HepG2 (cell line): ENCODE data around the gene DENND5B. TPM values are rescaled to one million over a fixed set of nuclear protein-coding genes. Genes with fewer than 3 reads are reported as not detected.

ENCODE experiments used
- CAMTA2 ChIP-seq: sonication (generic); formaldehyde crosslinking; IDR thresholded peaks from 2 replicates; pipeline ENCODE4 v1.4.0; 2020; ENCODE audit warnings: mild to moderate bottlenecking, missing genetic modification reagents, borderline replicate concordance
- CHCHD3 ChIP-seq: sonication (generic); formaldehyde crosslinking; IDR thresholded peaks from 2 replicates; pipeline ENCODE4 v1.8.0; 2022; ENCODE audit warnings: mild to moderate bottlenecking, missing genetic modification reagents, moderate library complexity
- DZIP1 ChIP-seq: sonication (generic); formaldehyde crosslinking; IDR thresholded peaks from 2 replicates; pipeline ENCODE4 v1.5.0; 2020; ENCODE audit warnings: mild to moderate bottlenecking, missing genetic modification reagents
- E2F1 ChIP-seq: sonication (generic); formaldehyde crosslinking; IDR thresholded peaks from 2 replicates; pipeline ENCODE4 v1.5.0; 2020; ENCODE audit warnings: missing genetic modification reagents
- HBP1 ChIP-seq: IDR thresholded peaks from 2 replicates; pipeline ENCODE4 v1.6.1; 2016; ENCODE audit warnings: low read depth, control low read depth
- KLF6 ChIP-seq: IDR thresholded peaks from 2 replicates; pipeline ENCODE4 v1.8.0; 2016; ENCODE audit warnings: missing biosample characterization, missing genetic modification reagents
- NCOA1 ChIP-seq: sonication (generic); formaldehyde crosslinking; IDR thresholded peaks from 2 replicates; pipeline ENCODE4 v1.9.0; 2021; ENCODE audit warnings: missing genetic modification reagents
- REL ChIP-seq: sonication (generic); formaldehyde crosslinking; conservative IDR thresholded peaks from 2 replicates; pipeline ENCODE4 v1.8.0; 2022; ENCODE audit warnings: mild to moderate bottlenecking, missing genetic modification reagents, moderate library complexity
- SIN3A ChIP-seq: IDR thresholded peaks from 2 replicates; pipeline ENCODE4 v1.6.1; 2011; ENCODE audit warnings: low read depth, mild to moderate bottlenecking, control low read depth, low read length, borderline replicate concordance
- SYNCRIP ChIP-seq: fragments of 200-400 bp; formaldehyde crosslinking; IDR thresholded peaks from 2 replicates; pipeline ENCODE4 v1.6.1; 2018; ENCODE audit warnings: mild to moderate bottlenecking, low read depth, low read length; ENCODE audit not compliant: insufficient read depth
- TCF7L2 ChIP-seq: IDR thresholded peaks from 2 replicates; pipeline ENCODE4 v1.6.1; 2011; ENCODE audit warnings: mild to moderate bottlenecking, low read depth, low read length, moderate library complexity
- ZBTB43 ChIP-seq: sonication (generic); formaldehyde crosslinking; conservative IDR thresholded peaks from 2 replicates; pipeline ENCODE4 v1.4.0; 2020; ENCODE audit warnings: missing genetic modification reagents
- ZFP36 ChIP-seq: fragments of 150-350 bp; IDR thresholded peaks from 2 replicates; pipeline ENCODE4 v1.6.1; 2018; ENCODE audit warnings: borderline replicate concordance, low read length, low read depth; ENCODE audit not compliant: partially characterized antibody
- ZFP41 ChIP-seq: sonication (generic); formaldehyde crosslinking; IDR thresholded peaks from 2 replicates; pipeline ENCODE4 v1.4.0; 2020; ENCODE audit warnings: mild to moderate bottlenecking, missing genetic modification reagents, borderline replicate concordance
- ZNF10 ChIP-seq: sonication (generic); formaldehyde crosslinking; IDR thresholded peaks from 2 replicates; pipeline ENCODE4 v1.4.0; 2020; ENCODE audit warnings: mild to moderate bottlenecking, low read depth, missing genetic modification reagents, borderline replicate concordance
- ZNF224 ChIP-seq: sonication (generic); formaldehyde crosslinking; IDR thresholded peaks from 2 replicates; pipeline ENCODE4 v1.5.0; 2020; ENCODE audit warnings: mild to moderate bottlenecking, missing genetic modification reagents
- ZNF775 ChIP-seq: sonication (generic); formaldehyde crosslinking; IDR thresholded peaks from 2 replicates; pipeline ENCODE4 v1.4.0; 2020; ENCODE audit warnings: missing genetic modification reagents, mild to moderate bottlenecking, moderate library complexity, borderline replicate concordance
- polyA plus RNA-seq, 8 experiments: library from polyadenylated mRNA; depleted of rRNA in 3 of 8; stranded (reverse) in 7 of 8; unstranded in 1 of 8; fragments of >200 nt; fragmentation: Illumina TruSeq in 4 of 8; extraction: Trizol in 4 of 8; gene quantifications; 2 replicates each; pipeline versions ENCODE4 v1.2.1 to v1.2.3, GENCODE V29; 2011 to 2016; ENCODE audit warnings: low read depth in 4 of 8, missing spikeins in 1 of 8, mixed read lengths in 1 of 8; ENCODE audit not compliant: insufficient read depth in 1 of 8
- total RNA-seq, 5 experiments: library from RNA; depleted of rRNA; stranded (reverse); fragments of >200 nt; fragmentation: Illumina TruSeq; extraction: Trizol; gene quantifications; 2 replicates each; pipeline ENCODE4 v1.2.3, GENCODE V29; 2016; ENCODE audit warnings: low read depth in 1 of 5
- TF ChIP-seq, protein P1 (sequence below): sonication (generic); formaldehyde crosslinking; IDR thresholded peaks from 2 replicates; pipeline ENCODE4 v1.5.0; 2020; ENCODE audit warnings: mild to moderate bottlenecking, missing genetic modification reagents, borderline replicate concordance

DENND5B gene
- total and polyA plus RNA-seq, 2 of the 13 experiments (the other 11 are each of a cell fraction or from before 2014, with no cell fraction given) = 14.7 to 18.7 TPM

DNA sequence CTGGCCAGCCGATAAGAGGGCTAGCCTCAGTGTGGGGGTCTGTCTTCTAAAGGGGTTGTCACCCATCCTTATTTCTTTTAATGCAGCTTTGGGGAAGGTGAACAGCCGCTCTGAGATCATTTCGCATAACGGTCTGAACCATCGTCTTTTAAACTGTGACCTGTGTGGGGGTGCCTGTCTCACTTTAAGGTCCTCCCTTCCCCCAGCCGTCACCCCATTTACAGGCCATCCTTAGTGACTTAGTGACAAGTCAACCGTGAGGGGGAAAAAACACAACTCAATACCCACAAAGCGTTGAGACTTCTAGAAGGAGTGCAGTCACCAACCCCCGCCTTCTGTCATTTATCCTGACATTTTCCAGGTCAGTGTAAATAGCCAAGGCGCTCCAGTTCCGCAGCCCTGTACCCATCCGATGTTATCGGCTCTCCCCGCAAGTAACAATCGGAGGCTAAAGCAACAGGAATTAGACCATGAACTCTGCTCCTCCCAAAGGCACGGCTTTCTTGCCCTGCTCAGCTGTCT is 505 bp upstream of the DENND5B start (continued):
- TF ChIP-seq ZFP36 = no peak
- TF ChIP-seq TCF7L2 = no peak
- TF ChIP-seq HBP1 = no peak
- TF ChIP-seq KLF6 (CRISPR knock-in tag) = no peak
- 0 out of 2 replicates have a peak, but pooled peaks have one; percentile 47 for TF ChIP-seq ZFP41 (CRISPR knock-in tag)
- TF ChIP-seq, protein P1, sequence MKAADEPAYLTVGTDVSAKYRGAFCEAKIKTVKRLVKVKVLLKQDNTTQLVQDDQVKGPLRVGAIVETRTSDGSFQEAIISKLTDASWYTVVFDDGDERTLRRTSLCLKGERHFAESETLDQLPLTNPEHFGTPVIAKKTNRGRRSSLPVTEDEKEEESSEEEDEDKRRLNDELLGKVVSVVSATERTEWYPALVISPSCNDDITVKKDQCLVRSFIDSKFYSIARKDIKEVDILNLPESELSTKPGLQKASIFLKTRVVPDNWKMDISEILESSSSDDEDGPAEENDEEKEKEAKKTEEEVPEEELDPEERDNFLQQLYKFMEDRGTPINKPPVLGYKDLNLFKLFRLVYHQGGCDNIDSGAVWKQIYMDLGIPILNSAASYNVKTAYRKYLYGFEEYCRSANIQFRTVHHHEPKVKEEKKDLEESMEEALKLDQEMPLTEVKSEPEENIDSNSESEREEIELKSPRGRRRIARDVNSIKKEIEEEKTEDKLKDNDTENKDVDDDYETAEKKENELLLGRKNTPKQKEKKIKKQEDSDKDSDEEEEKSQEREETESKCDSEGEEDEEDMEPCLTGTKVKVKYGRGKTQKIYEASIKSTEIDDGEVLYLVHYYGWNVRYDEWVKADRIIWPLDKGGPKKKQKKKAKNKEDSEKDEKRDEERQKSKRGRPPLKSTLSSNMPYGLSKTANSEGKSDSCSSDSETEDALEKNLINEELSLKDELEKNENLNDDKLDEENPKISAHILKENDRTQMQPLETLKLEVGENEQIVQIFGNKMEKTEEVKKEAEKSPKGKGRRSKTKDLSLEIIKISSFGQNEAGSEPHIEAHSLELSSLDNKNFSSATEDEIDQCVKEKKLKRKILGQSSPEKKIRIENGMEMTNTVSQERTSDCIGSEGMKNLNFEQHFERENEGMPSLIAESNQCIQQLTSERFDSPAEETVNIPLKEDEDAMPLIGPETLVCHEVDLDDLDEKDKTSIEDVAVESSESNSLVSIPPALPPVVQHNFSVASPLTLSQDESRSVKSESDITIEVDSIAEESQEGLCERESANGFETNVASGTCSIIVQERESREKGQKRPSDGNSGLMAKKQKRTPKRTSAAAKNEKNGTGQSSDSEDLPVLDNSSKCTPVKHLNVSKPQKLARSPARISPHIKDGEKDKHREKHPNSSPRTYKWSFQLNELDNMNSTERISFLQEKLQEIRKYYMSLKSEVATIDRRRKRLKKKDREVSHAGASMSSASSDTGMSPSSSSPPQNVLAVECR (CRISPR knock-in tag) = peak; percentile 43; the same call in 1 of the 2 replicates
- TF ChIP-seq NCOA1 (CRISPR knock-in tag) = 0 out of 2 replicates have a peak, but pooled peaks have one; percentile 20
- TF ChIP-seq ZBTB43 (CRISPR knock-in tag) = no peak
- no peak for TF ChIP-seq SYNCRIP
- TF ChIP-seq CHCHD3 (CRISPR knock-in tag) = no peak
- no peak for TF ChIP-seq ZNF775 (CRISPR knock-in tag)
- no peak for TF ChIP-seq ZNF10 (CRISPR knock-in tag)
- TF ChIP-seq DZIP1 (CRISPR knock-in tag) = no peak
- TF ChIP-seq CAMTA2 (CRISPR knock-in tag) = no peak
- TF ChIP-seq E2F1 = no peak
- no peak; the same call in 1 of the 2 replicates for TF ChIP-seq ZNF224 (CRISPR knock-in tag)
- TF ChIP-seq SIN3A = peak; percentile 26; the same call in 1 of the 2 replicates
- no peak for TF ChIP-seq REL
